ENCODE data around the gene C1orf74.

The C1orf74 gene

GRCh38 chr1:209729436-209729835 lies 54.9 kb downstream of the C1orf74 start:
- no peak overlapping the region for H3K4me3 Mint-ChIP-seq
- peaks cover 5% of the 10 kb centered on the region for H3K27me3 Mint-ChIP-seq (ENCODE audit: low read depth)
- no peaks in the 10 kb centered on the region for H3K4me1 Mint-ChIP-seq

More at GRCh38 chr1:209729436-209729835, 54.9 kb downstream of the C1orf74 start:
- H3K9me3 Mint-ChIP-seq: no peaks in the 10 kb centered on the region
- H3K27ac Mint-ChIP-seq: no peak overlapping the region
- H3K36me3 Mint-ChIP-seq (ENCODE audit: low read depth): no peaks in the 10 kb centered on the region
- TF ChIP-seq, protein P1, sequence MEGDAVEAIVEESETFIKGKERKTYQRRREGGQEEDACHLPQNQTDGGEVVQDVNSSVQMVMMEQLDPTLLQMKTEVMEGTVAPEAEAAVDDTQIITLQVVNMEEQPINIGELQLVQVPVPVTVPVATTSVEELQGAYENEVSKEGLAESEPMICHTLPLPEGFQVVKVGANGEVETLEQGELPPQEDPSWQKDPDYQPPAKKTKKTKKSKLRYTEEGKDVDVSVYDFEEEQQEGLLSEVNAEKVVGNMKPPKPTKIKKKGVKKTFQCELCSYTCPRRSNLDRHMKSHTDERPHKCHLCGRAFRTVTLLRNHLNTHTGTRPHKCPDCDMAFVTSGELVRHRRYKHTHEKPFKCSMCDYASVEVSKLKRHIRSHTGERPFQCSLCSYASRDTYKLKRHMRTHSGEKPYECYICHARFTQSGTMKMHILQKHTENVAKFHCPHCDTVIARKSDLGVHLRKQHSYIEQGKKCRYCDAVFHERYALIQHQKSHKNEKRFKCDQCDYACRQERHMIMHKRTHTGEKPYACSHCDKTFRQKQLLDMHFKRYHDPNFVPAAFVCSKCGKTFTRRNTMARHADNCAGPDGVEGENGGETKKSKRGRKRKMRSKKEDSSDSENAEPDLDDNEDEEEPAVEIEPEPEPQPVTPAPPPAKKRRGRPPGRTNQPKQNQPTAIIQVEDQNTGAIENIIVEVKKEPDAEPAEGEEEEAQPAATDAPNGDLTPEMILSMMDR (IDR thresholded peaks at IDR 0.05; ENCODE audit: unreplicated experiment in 3 of 3): no peak
